Progenitor cell of endocrine pancreas (in vitro differentiated cells): Measurements from ENCODE around the gene IFIT1. TPM values are rescaled to one million over a fixed set of nuclear protein-coding genes. Genes with fewer than 3 reads are reported as not detected.

Experiments
- DNase-seq: peaks from one replicate; pipeline ENCODE4 v3.0.0; 2021; ENCODE audit warnings: low spot score; ENCODE audit not compliant: unreplicated experiment
- H3K27ac Mint-ChIP-seq: 2 replicates; pipeline ENCODE4 v1.8.0; 2021; ENCODE audit warnings: mild to moderate bottlenecking, moderate library complexity, mixed read lengths
- H3K27me3 Mint-ChIP-seq: 2 replicates; pipeline ENCODE4 v1.8.0; 2021; ENCODE audit warnings: mixed read lengths
- H3K36me3 Mint-ChIP-seq: 2 replicates; pipeline ENCODE4 v1.8.0; 2022; ENCODE audit warnings: mixed read lengths; ENCODE audit not compliant: insufficient read depth
- H3K4me1 Mint-ChIP-seq: 2 replicates; pipeline ENCODE4 v1.8.0; 2021; ENCODE audit warnings: low read depth, mixed read lengths
- H3K4me3 Mint-ChIP-seq: 2 replicates; pipeline ENCODE4 v1.8.0; 2021; ENCODE audit warnings: low read depth, mild to moderate bottlenecking, moderate library complexity, mixed read lengths
- H3K9me3 Mint-ChIP-seq: 2 replicates; pipeline ENCODE4 v1.8.0; 2021; ENCODE audit warnings: low read depth, mixed read lengths
- total RNA-seq: library from RNA; stranded (reverse); gene quantifications from 2 replicates; pipeline ENCODE4 v1.2.1, GENCODE V29; 2021
- TF ChIP-seq, protein P1 (sequence below): fragments of 200-600 bp; sonication (generic); IDR thresholded peaks from one replicate; pipeline ENCODE4 v1.5.0; 2021; ENCODE audit warnings: antibody characterized with exemption, mild to moderate bottlenecking; ENCODE audit not compliant: unreplicated experiment

The IFIT1 gene
- total RNA-seq, 1 donor from 2014 or later = 0.34 TPM

DNA sequence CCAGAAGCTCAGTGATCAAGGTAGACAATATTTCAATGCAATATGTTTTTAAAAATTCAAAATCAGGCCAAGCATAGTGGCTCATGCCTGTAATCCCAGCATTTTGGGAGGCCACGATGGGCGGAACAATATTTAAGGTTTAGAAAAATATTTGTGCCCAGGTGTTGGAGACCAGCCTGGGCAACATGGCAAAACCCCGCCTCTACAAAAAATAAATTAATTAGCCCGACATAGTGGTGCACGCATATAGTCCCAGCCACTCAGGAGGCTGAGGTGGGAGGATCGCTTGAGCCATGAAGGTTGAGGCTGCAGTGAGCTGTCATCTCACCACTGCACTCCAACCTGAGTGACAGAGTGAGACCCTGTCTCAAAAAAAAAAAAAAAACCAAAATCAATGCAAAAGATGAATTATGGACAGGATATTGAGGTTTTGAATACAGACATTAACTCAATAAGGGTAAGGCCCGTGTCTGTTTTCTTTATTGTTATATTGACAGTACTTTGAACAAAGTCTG is 21.0 kb downstream of the IFIT1 start:
- H3K27ac Mint-ChIP-seq = peak overlapping the region; percentile 97

GRCh38 chr10:89414146-89414878 is 21.9 kb downstream of the IFIT1 start, which contains the start of gene IFIT5:
Gene IFIT5, plus strand, starts transcription at chr10:89414568. Its CDS starts 231 bp downstream, at chr10:89414799.
- TF ChIP-seq, protein P1, sequence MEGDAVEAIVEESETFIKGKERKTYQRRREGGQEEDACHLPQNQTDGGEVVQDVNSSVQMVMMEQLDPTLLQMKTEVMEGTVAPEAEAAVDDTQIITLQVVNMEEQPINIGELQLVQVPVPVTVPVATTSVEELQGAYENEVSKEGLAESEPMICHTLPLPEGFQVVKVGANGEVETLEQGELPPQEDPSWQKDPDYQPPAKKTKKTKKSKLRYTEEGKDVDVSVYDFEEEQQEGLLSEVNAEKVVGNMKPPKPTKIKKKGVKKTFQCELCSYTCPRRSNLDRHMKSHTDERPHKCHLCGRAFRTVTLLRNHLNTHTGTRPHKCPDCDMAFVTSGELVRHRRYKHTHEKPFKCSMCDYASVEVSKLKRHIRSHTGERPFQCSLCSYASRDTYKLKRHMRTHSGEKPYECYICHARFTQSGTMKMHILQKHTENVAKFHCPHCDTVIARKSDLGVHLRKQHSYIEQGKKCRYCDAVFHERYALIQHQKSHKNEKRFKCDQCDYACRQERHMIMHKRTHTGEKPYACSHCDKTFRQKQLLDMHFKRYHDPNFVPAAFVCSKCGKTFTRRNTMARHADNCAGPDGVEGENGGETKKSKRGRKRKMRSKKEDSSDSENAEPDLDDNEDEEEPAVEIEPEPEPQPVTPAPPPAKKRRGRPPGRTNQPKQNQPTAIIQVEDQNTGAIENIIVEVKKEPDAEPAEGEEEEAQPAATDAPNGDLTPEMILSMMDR = no peak
- peaks cover 11% of the 10 kb centered on the region for H3K36me3 Mint-ChIP-seq
- peak within 1 kb of the TSS; percentile 86 for H3K4me3 Mint-ChIP-seq
- peaks cover 5% of the 10 kb centered on the region for H3K4me1 Mint-ChIP-seq
- peak within 1 kb of the TSS; percentile 97 for H3K27ac Mint-ChIP-seq
- DNase-seq = peak; percentile 70
- peaks cover 3% of the 10 kb centered on the region for H3K9me3 Mint-ChIP-seq
- peaks cover 8% of the 10 kb centered on the region for H3K27me3 Mint-ChIP-seq

More for the DNA sequence above, 21.0 kb downstream of the IFIT1 start:
- TF ChIP-seq, protein P1 = no peak
- peaks cover 3% of the 10 kb centered on the region for H3K9me3 Mint-ChIP-seq
- peak overlapping the region; percentile 86 for H3K4me3 Mint-ChIP-seq
- no peak for DNase-seq
- H3K27me3 Mint-ChIP-seq = peaks cover 8% of the 10 kb centered on the region
- peaks cover 5% of the 10 kb centered on the region for H3K4me1 Mint-ChIP-seq
- peaks cover 11% of the 10 kb centered on the region for H3K36me3 Mint-ChIP-seq

DNA sequence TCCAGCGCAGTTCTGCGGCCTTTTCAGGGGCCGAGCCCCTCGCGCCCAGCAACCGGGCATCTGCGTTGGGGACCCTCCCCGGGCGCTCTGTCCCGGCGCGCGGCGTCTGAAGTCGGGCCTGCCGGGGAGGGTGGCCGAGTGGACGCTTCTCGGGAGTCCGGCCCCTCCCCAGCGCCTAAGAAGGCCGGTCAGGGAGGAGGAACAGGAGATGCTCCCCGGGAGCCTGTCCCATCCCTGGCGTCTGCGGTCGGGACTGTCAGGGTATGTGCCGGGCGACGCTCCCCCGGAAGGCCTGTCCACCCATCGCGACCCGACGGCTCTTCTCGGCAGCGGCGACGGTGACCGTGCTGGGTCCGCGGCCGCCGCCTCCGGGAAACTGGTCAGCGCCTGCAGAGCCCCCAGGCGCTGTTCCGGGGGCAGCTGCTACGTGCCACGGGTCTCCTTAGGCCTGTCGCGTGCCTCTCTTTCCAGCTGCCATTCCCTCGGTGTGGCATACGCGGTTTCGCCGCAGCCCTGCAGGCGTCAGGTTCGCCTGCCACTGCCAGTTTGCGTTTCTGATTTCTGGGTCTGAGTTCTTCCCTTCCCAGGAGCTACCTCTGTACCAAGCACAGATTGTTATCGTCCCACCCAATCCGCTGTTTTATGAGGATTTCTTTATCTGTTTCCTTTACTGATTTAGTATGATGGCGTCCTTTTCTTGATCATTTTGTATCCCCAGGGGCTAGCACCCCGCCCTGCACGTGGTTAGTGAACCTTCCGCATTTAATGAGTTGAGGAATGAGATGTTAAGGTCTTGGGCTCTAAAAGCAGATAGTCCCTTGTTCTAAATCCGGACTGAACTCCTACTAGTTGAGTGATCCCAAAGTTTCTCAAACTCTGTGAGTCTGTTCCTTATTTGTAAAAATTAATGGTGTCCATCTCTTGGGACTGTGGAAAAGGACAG is 22.7 kb downstream of the IFIT1 start:
- peak overlapping the region; percentile 86 for H3K4me3 Mint-ChIP-seq
- peaks cover 3% of the 10 kb centered on the region for H3K9me3 Mint-ChIP-seq
- TF ChIP-seq, protein P1 = no peak
- DNase-seq = peak; percentile 24
- H3K27me3 Mint-ChIP-seq = peaks cover 8% of the 10 kb centered on the region
- H3K36me3 Mint-ChIP-seq = peaks cover 11% of the 10 kb centered on the region
- H3K4me1 Mint-ChIP-seq = peaks cover 5% of the 10 kb centered on the region
- peak overlapping the region; percentile 80 for H3K27ac Mint-ChIP-seq

- H3K27ac Mint-ChIP-seq = no peak overlapping the region
- TF ChIP-seq, protein P1 = no peak
- no peak for DNase-seq
- H3K4me3 Mint-ChIP-seq = peak overlapping the region; percentile 55
- H3K9me3 Mint-ChIP-seq = peaks cover 3% of the 10 kb centered on the region
- peaks cover 5% of the 10 kb centered on the region for H3K4me1 Mint-ChIP-seq
- peaks cover 8% of the 10 kb centered on the region for H3K27me3 Mint-ChIP-seq
- peaks cover 11% of the 10 kb centered on the region for H3K36me3 Mint-ChIP-seq
Measured at GRCh38 chr10:89416465-89416864, 24.0 kb downstream of the IFIT1 start.

- peaks cover 8% of the 10 kb centered on the region for H3K27me3 Mint-ChIP-seq
- peaks cover 3% of the 10 kb centered on the region for H3K4me1 Mint-ChIP-seq
- DNase-seq = no peak
- H3K9me3 Mint-ChIP-seq = no peaks in the 10 kb centered on the region
- peaks cover 5% of the 10 kb centered on the region for H3K36me3 Mint-ChIP-seq
- no peak overlapping the region for H3K4me3 Mint-ChIP-seq
- TF ChIP-seq, protein P1 = peak; percentile 44
- no peak overlapping the region for H3K27ac Mint-ChIP-seq
Measured at GRCh38 chr10:89419548-89419947, 27.1 kb downstream of the IFIT1 start.
